Lung (tissue), 12 donors: ENCODE data around the gene CORO7. TPM values are rescaled to one million over a fixed set of nuclear protein-coding genes. Genes with fewer than 3 reads are reported as not detected.
"Not testable (repeated sequence)": the region's sequence is repeated elsewhere in the genome, so short reads cannot be mapped to it uniquely, and the experiment has no call there.

Experiments used
- ATAC-seq: fragments of 200-7000 bp; cut with Tn5 transposase; one replicate; pipeline ENCODE4 v1.9.1; 2020; ENCODE audit warnings: moderate number of reproducible peaks; ENCODE audit not compliant: insufficient read depth, low FRiP score
- DNase-seq, 3 donors: peaks; one replicate each; pipeline ENCODE4 v3.0.0-alpha.2; 2013 to 2017
- H3K27ac ChIP-seq, 2 donors: one replicate each; pipeline ENCODE4 v1.5.1; 2013; ENCODE audit warnings: mild to moderate bottlenecking in 2 of 2, moderate library complexity in 2 of 2, control low read depth in 1 of 2, inconsistent platforms in 1 of 2, low read depth in 1 of 2, low read length in 1 of 2
- H3K27me3 ChIP-seq, 3 donors: one replicate each; pipeline ENCODE4 v1.5.1; 2013; ENCODE audit warnings: low read length in 2 of 3; ENCODE audit not compliant: control insufficient read depth in 3 of 3, insufficient read depth in 3 of 3
- H3K36me3 ChIP-seq, 4 donors: one replicate each; pipeline ENCODE4 v1.5.1; 2013; ENCODE audit warnings: low read length in 4 of 4, mild to moderate bottlenecking in 1 of 4, moderate library complexity in 1 of 4; ENCODE audit not compliant: control insufficient read depth in 4 of 4, insufficient read depth in 4 of 4
- H3K4me1 ChIP-seq, 5 donors: one replicate each; pipeline ENCODE4 v1.5.1; 2013; ENCODE audit warnings: low read length in 5 of 5, mild to moderate bottlenecking in 2 of 5, moderate library complexity in 1 of 5; ENCODE audit not compliant: control insufficient read depth in 5 of 5, insufficient read depth in 5 of 5
- H3K4me3 ChIP-seq: one replicate; pipeline ENCODE4 v1.5.1; 2013; ENCODE audit warnings: mild to moderate bottlenecking, control low read depth, moderate library complexity
- H3K9ac ChIP-seq, 2 donors: one replicate each; pipeline ENCODE4 v1.5.1; 2013; ENCODE audit warnings: low read length in 2 of 2, control low read depth in 1 of 2; ENCODE audit not compliant: insufficient read depth in 1 of 2
- H3K9me3 ChIP-seq, 4 donors: one replicate each; pipeline ENCODE4 v1.5.1; 2013; ENCODE audit warnings: low read length in 3 of 4, mild to moderate bottlenecking in 1 of 4, moderate library complexity in 1 of 4; ENCODE audit not compliant: control insufficient read depth in 4 of 4, insufficient read depth in 3 of 4
- WGBS, 2 donors: extraction: QIAGEN DNeasy Blood & Tissue Kit; methylation state at CpG; one replicate each; pipeline ENCODE4 v1.1.7; 2013; 5-methylcytosine and 5-hydroxymethylcytosine counted together
- polyA plus RNA-seq, 2 donors: library from polyadenylated mRNA; stranded (reverse); fragments of 200-250 nt; gene quantifications; one replicate each; pipeline ENCODE4 v1.2.1, GENCODE V29; 2013
- total RNA-seq, 2 donors: library from RNA; depleted of rRNA in 1 of 2; stranded (reverse); fragments of >200 nt in 1 of 2; gene quantifications; one replicate each; pipeline ENCODE4 v1.2.1, GENCODE V29; 2014 to 2021
- TF ChIP-seq, protein P1 (sequence below): IDR thresholded peaks from 2 replicates; pipeline ENCODE4 v1.5.1; 2012; ENCODE audit warnings: mild to moderate bottlenecking; ENCODE audit errors: control extremely low read depth, extremely low read depth
- donor health status: control.
- donor health status: control.
- donor health status: Bipolar disorder and iron deficiency.
- donor health status: healthy.
- donor health status: DM: yes; HTN: yes; CAD: no.

The CORO7 gene
- total and polyA plus RNA-seq, 4 donors, result 27.8 to 86.2 (median 46.1) TPM

DNA sequence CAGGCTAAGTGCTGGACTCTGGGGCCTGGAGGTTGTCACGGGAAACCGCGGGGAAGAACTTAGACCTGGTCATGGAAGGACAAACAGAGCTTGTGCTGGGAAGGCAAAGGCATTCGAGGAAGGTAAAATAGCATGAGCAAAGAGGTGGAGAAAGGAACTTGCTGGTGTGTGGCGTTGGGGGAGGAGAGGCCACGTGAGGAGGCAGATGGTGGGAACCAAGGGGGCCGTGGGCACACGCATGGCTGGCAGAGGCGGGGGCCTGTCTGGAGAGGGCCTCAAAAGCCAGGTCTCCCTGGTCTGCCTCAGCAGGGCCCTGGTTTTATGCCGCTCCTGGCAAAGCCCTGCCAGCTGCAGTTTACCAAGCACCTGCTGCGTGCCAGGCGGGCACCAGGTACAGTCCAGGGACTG is 15.3 kb downstream of the CORO7 start:
- DNase-seq, result no peak
- no peaks in the 10 kb centered on the region for H3K27me3 ChIP-seq
- no peak overlapping the region for H3K27ac ChIP-seq
- ATAC-seq, result no peak
- peaks cover 0 to 31% (median 3%) of the 10 kb centered on the region in 4 donors for H3K36me3 ChIP-seq
- no peaks in the 10 kb centered on the region for H3K9me3 ChIP-seq
- no peak overlapping the region for H3K4me3 ChIP-seq
- H3K4me1 ChIP-seq, result peaks cover 0 to 4% (median 0%) of the 10 kb centered on the region in 5 donors
- no peak overlapping the region for H3K9ac ChIP-seq
- WGBS, 2 donors, result 98% methylated on average over 12 of the region's 12 CpGs
- TF ChIP-seq, protein P1, sequence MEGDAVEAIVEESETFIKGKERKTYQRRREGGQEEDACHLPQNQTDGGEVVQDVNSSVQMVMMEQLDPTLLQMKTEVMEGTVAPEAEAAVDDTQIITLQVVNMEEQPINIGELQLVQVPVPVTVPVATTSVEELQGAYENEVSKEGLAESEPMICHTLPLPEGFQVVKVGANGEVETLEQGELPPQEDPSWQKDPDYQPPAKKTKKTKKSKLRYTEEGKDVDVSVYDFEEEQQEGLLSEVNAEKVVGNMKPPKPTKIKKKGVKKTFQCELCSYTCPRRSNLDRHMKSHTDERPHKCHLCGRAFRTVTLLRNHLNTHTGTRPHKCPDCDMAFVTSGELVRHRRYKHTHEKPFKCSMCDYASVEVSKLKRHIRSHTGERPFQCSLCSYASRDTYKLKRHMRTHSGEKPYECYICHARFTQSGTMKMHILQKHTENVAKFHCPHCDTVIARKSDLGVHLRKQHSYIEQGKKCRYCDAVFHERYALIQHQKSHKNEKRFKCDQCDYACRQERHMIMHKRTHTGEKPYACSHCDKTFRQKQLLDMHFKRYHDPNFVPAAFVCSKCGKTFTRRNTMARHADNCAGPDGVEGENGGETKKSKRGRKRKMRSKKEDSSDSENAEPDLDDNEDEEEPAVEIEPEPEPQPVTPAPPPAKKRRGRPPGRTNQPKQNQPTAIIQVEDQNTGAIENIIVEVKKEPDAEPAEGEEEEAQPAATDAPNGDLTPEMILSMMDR, result no peak

DNA sequence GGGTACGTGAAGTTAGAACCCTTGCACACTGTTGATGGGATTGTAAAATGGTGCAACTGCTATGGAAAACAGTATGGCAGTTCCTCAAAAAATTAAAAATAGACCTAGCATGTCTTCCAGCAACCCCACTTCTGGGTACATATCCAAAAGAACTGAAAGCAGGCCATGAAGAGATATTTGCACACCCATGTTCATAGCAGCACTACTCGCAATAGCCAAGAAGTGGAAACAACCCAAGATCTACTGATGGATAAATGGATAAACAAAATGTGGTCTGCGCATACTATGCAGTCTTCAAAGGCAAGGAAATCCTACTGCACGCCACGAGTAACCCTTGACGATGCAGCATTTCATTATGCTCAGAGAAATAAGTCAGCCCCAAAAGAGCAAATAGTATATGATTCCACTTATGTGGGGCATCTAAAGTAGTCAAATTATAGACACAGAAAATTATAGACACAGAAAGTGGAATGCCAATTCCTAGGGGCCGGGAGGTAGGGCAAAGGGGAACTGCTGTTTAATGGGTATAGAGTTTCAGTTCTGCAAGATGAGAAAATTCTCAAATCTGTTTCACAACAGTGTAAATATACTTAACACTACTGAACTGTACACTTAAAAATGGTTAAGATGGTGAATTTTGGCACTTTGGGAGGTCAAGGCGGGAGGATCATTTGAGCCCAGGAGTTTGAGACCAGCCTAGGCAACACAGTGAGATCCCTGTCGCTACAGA is 17.2 kb downstream of the CORO7 start:
- no peak overlapping the region for H3K4me3 ChIP-seq
- WGBS, 2 donors, result 76 to 84% methylated on average over 9 of the region's 9 CpGs
- no peak overlapping the region for H3K9ac ChIP-seq
- ATAC-seq (no peak), DNase-seq (no peak)
- TF ChIP-seq, protein P1, result no peak
- no peak overlapping the region for H3K27ac ChIP-seq
- H3K4me1 ChIP-seq, result peaks cover 0 to 4% (median 0%) of the 10 kb centered on the region in 5 donors
- H3K9me3 ChIP-seq, result no peaks in the 10 kb centered on the region
- H3K36me3 ChIP-seq, result peaks cover 0 to 29% (median 3%) of the 10 kb centered on the region in 4 donors
- H3K27me3 ChIP-seq, result no peaks in the 10 kb centered on the region

DNA sequence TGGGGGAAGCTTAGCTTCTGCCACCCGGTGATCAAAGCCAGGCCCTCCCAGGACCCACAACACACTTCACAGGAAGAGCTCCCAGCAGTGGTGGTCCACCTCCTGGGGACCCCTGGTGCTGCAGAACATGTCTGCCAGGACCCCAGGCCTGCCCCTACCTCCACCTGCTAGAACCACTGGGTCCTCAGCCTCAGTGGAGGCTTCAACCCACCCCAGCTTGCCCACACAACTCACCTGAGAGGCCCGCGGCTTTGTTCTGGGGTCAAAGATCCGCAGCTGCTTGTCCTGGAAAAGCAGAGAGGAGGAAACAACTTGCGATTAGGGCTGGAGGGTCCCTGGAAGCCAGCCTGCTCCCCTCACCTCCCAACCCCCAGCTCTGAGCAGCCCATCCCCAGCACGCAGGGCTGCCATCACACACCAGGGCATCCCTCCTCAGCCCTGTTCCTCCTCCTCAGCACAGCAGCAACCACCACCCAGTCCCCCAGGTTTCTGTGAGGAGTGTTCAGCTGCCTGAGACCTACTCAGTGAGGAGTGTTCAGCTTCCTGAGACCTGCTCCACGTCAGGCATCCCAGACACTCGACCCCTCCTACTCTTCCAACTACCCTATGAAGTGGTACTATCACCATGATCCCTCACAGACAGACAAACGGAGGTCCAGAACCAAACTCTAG is 21.2 kb downstream of the CORO7 start:
- no peak overlapping the region for H3K9ac ChIP-seq
- WGBS, 2 donors, result 78 to 85% methylated on average over 9 of the region's 9 CpGs
- no peak overlapping the region for H3K27ac ChIP-seq
- H3K4me1 ChIP-seq, result peaks cover 0 to 23% (median 10%) of the 10 kb centered on the region in 5 donors
- no peaks in the 10 kb centered on the region for H3K27me3 ChIP-seq
- H3K9me3 ChIP-seq, result no peaks in the 10 kb centered on the region
- H3K36me3 ChIP-seq, result peaks cover 0 to 21% (median 0%) of the 10 kb centered on the region in 4 donors
- no peak overlapping the region for H3K4me3 ChIP-seq
- TF ChIP-seq, protein P1, result no peak
- DNase-seq (peak in 1 of 3 donors; percentile 9), ATAC-seq (no peak)

DNA sequence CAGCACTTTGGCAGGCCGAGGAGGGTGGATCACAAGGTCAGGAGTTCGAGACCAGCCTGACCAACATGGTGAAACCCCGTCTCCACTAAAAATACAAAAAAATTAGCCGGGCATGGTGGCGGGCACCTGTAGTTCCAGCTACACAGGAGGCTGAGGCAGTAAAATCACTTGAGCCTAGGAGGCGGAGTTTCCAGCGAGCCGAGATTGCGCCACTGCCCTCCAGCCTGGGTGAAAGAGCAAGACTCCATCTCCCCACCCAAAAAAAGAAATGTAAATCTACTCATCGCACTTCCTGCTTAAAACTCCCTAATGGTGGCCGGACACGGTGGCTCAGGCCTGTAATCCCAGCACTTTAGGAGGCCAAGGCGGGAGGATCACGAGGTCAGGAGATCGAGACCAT is 22.5 kb downstream of the CORO7 start:
- 92 to 94% methylated on average over 15 of the region's 15 CpGs for WGBS, 2 donors
- not testable (repeated sequence) for H3K27me3 ChIP-seq, H3K9ac ChIP-seq, H3K9me3 ChIP-seq, H3K4me3 ChIP-seq, H3K27ac ChIP-seq, DNase-seq, ATAC-seq
- peaks cover 0 to 25% (median 0%) of the 10 kb centered on the region in 4 donors for H3K36me3 ChIP-seq
- H3K4me1 ChIP-seq, result peaks cover 0 to 33% (median 13%) of the 10 kb centered on the region in 5 donors
